GM19035 (cell line): Measurements from ENCODE around the gene PABPN1L.
"Not testable (repeated sequence)": the region's sequence is repeated elsewhere in the genome, so short reads cannot be mapped to it uniquely, and the experiment has no call there.

ENCODE experiments used
- ATAC-seq: cut with Tn5 transposase; IDR thresholded peaks from one replicate; pipeline ENCODE4 v1.9.1; 2021; ENCODE audit not compliant: unreplicated experiment

The PABPN1L gene

GRCh38 chr16:88901718-88902337 lies 35.4 kb upstream of the PABPN1L start:
- ATAC-seq, result no peak

GRCh38 chr16:88900662-88901052 lies 34.2 kb upstream of the PABPN1L start:
- ATAC-seq, result no peak

GRCh38 chr16:88899901-88900661 lies 33.6 kb upstream of the PABPN1L start:
- no peak for ATAC-seq

- no peak for ATAC-seq
Measured at GRCh38 chr16:88897696-88898425, 31.4 kb upstream of the PABPN1L start.

GRCh38 chr16:88896238-88897070 lies 30.0 kb upstream of the PABPN1L start:
- no peak for ATAC-seq

- no peak for ATAC-seq
Measured at GRCh38 chr16:88895335-88895734, 28.9 kb upstream of the PABPN1L start.

GRCh38 chr16:88894681-88895300 lies 28.3 kb upstream of the PABPN1L start:
- ATAC-seq, result no peak

GRCh38 chr16:88894266-88894665 lies 27.8 kb upstream of the PABPN1L start:
- not testable (repeated sequence) for ATAC-seq

- ATAC-seq, result no peak
Measured at GRCh38 chr16:88893127-88893968, 26.9 kb upstream of the PABPN1L start.

- ATAC-seq, result no peak
Measured at GRCh38 chr16:88892065-88892464, 25.6 kb upstream of the PABPN1L start.

- no peak for ATAC-seq
Measured at GRCh38 chr16:88891083-88891482, 24.6 kb upstream of the PABPN1L start.

GRCh38 chr16:88889702-88890352 lies 23.4 kb upstream of the PABPN1L start:
- not testable (repeated sequence) for ATAC-seq

GRCh38 chr16:88888461-88889387 lies 22.3 kb upstream of the PABPN1L start:
- ATAC-seq, result no peak

GRCh38 chr16:88888057-88888456 lies 21.6 kb upstream of the PABPN1L start:
- no peak for ATAC-seq

GRCh38 chr16:88886845-88887521 lies 20.5 kb upstream of the PABPN1L start:
- ATAC-seq, result no peak

- no peak for ATAC-seq
Measured at GRCh38 chr16:88886420-88886844, 20.0 kb upstream of the PABPN1L start.

GRCh38 chr16:88885693-88886280 lies 19.3 kb upstream of the PABPN1L start:
- no peak for ATAC-seq
